ENCODE data around the gene RPP21. TPM values are rescaled to one million over a fixed set of nuclear protein-coding genes. Genes with fewer than 3 reads are reported as not detected.

RPP21 gene
- total RNA-seq, 1 donor from 2014 or later: 29.3 TPM

DNA sequence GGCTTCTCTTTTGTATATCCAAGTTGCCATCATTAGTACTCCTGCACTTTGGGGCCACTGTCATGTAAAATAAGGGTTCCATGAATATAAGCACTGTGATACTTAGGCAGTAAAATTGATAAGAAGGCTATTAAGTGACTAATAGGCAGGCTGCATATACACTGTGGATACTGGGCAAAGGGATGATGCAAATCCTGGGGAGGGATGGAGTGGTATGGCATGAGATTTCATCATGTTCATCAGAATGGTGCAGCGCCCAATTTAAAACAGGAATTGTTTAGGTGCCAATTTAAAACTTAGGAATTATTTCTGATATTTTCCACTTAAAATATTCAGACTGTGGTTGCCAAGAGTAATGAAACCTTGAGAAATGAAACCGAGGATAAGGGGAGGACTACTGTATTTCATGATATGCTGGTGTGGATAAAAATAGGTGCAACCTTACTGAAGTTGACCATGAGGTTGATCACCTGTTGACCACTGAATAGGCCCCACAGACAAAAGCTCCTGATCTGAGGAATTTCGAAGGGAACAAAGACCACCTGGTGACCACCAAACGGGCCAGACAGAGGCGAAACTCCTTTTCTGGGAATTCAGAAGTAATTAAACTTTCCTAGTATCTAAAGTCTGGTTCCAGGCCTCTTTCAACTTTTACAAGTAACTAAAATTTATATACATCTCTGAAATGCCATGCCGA, 23.1 kb upstream of the RPP21 start:
- no peak overlapping the region for H3K27ac ChIP-seq
- ATAC-seq (no peak), DNase-seq (no peak)
- peaks cover 28% of the 10 kb centered on the region for H3K4me1 ChIP-seq
- H3K9me3 ChIP-seq: no peaks in the 10 kb centered on the region
- peaks cover under 1% of the 10 kb centered on the region for H3K36me3 ChIP-seq
- H3K27me3 ChIP-seq: no peaks in the 10 kb centered on the region
- TF ChIP-seq CTCF (IDR thresholded peaks at IDR 0.05): no peak
- H3K4me3 ChIP-seq: no peak overlapping the region
- intact Hi-C loops (cut with DNase I): no loop called here

DNA sequence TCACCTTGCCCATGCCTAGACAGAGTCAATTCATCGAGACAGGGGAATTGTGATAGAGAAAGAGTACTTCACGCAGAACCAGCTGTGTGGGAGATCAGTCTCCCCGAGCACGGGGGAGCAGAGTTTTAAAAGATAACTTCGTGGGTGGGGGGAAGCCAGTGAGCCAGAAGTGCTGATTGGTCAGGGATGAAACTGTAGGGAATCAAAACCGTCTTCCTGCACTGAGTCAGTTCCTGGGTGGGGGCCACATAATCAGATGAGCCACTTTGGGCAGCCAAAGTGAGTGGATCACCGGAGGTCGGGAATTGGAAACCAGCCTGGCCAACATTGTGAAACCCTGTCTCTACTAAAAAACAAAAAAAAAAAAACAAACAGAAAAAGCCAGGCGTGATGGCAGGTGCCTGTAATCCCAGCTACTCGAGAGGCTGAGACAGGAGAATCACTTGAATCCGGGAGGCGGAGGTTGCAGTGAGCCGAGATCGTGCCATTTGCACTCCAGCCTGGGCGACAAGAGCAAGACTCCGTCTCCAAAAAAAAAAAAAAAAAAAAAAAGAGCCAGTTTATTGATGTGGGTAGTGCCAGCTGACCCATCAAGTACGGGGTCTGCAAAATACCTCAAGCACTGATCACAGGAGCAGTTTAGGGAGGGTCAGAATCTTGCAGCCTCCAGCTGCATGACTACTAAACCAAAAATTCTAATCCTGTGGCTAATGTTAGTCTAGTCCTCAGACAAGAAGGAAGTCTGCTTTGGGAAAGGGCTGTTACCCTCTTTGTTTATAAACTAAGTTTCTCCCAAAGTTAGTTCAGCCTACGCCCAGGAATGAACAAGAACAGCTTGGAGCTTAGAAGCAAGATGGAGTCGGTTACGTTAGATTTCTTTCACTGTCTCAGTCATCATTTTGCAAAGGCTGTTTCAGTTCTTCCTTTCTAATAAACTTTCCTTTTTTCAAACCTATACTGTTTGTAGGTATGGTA, 22.1 kb upstream of the RPP21 start:
- TF ChIP-seq CTCF (IDR thresholded peaks at IDR 0.05): no peak
- DNase-seq (no peak), ATAC-seq (no peak)
- H3K27me3 ChIP-seq: no peaks in the 10 kb centered on the region
- H3K27ac ChIP-seq: no peak overlapping the region
- no peaks in the 10 kb centered on the region for H3K9me3 ChIP-seq
- H3K4me1 ChIP-seq: peaks cover 36% of the 10 kb centered on the region
- H3K36me3 ChIP-seq: no peaks in the 10 kb centered on the region
- intact Hi-C loops (cut with DNase I): no loop called here
- H3K4me3 ChIP-seq: no peak overlapping the region

- no peak for ATAC-seq
- Histone ChIP-seq H3K36me3 (no peaks in the 10 kb centered on the region), H3K4me3 (no peak overlapping the region), H3K9me3 (no peaks in the 10 kb centered on the region), H3K27me3 (no peaks in the 10 kb centered on the region), H3K27ac (no peak overlapping the region), H3K4me1 (peaks cover 38% of the 10 kb centered on the region)
- TF ChIP-seq CTCF (IDR thresholded peaks at IDR 0.05): no peak
- no peak for DNase-seq
- intact Hi-C loops (cut with DNase I): no loop called here
Observed at GRCh38 chr6:30323806-30324205, 21.1 kb upstream of the RPP21 start.

GRCh38 chr6:30325150-30325872, 19.6 kb upstream of the RPP21 start:
- peaks cover 12% of the 10 kb centered on the region for H3K36me3 ChIP-seq
- H3K4me3 ChIP-seq: peak overlapping the region; percentile 99
- H3K27ac ChIP-seq: peak overlapping the region; percentile 99
- H3K9me3 ChIP-seq: no peaks in the 10 kb centered on the region
- no peak for TF ChIP-seq CTCF (IDR thresholded peaks at IDR 0.05)
- intact Hi-C loops (cut with DNase I): no loop called here
- ATAC-seq: peak; percentile 37
- H3K27me3 ChIP-seq: no peaks in the 10 kb centered on the region
- DNase-seq: no peak
- peaks cover 38% of the 10 kb centered on the region for H3K4me1 ChIP-seq

DNA sequence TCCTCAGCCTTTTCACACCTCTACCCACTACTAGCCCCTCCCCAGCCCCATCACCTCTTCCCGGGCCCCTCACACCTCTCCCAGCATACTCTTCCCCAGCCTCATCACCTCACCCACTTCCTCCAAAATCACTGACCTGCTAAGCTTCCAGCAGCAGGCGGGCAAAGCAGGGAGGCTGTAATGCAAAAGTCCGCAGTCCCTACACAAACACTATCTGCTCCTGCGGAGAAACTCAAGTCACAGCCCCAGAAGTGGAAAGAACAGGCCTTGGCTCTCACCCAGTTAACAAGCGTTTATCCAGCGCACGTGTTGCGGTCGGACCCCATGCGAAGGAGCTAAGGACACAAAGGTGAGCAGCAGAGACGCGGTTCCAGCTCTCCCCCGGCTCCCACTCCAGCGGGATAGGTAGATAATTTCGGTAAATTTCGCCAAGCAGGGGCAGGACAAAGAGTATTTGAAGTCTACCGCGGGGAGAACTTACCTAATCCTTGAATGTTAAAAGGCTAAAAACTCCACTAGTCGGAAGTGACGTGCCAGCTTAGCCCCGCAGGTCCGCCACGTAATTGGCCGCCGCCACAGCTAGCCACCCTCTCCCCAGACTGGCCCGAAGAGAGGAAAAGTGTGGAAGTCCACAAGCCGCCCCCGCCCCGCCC, 19.0 kb upstream of the RPP21 start:
- ATAC-seq: peak; percentile 83
- Histone ChIP-seq H3K4me1 (peaks cover 36% of the 10 kb centered on the region), H3K27me3 (no peaks in the 10 kb centered on the region), H3K9me3 (no peaks in the 10 kb centered on the region), H3K4me3 (peak overlapping the region; percentile 99), H3K27ac (peak overlapping the region; percentile 99), H3K36me3 (peaks cover 19% of the 10 kb centered on the region)
- intact Hi-C loops (cut with DNase I): no loop called here
- no peak for TF ChIP-seq CTCF (IDR thresholded peaks at IDR 0.05)
- peak; percentile 63 for DNase-seq
